Measurements from ENCODE around the gene ASB15. TPM values are rescaled to one million over a fixed set of nuclear protein-coding genes. Genes with fewer than 3 reads are reported as not detected.
A peak's percentile ranks its signal among the peaks of the same experiment; 100 is the strongest.

ASB15 gene
- total and polyA plus RNA-seq, 2 of the 4 experiments (the other 2 are of a cell fraction) = not detected

DNA sequence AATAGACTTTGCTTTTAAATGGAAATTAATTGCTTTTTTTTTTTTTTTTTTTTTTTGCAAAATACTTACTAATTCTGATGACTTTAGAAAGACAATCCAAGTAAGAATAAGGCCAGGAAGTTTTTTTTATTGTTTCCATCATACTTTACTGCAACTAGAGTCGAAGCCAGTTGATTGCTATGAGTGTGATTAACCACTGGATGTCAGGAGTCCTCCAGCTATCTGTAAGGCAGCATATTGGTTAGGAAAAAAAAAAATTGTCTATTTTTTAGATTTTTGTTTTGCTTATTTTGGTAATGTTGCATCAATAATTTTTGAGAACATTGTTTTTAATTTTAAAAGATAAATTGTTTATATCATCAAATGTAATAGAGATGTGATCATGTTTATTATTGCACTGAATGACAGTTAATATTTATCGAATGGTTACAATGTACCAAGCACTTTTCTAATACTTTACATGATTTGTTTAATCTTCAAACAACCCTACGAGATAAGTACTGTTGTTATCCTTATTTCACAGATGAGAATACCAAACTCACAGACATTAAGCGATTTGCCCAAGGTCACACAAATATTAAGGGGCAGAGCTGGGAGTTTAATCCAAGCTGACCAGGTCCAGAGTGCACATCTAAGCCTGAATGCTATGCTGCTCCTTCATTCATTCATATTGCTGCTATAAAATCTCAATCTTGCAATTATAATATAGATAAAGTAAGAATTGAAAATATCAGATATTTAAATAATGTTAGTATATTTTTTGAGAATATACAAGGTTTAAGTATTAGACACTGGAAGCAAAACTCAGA lies 34.1 kb downstream of the ASB15 start:
- WGBS, 2 experiments (ENCODE audit: extremely low coverage in 2 of 2, insufficient read length in 1 of 2) = no CpG with 5 or more reads among the region's 4 CpGs
- CTCF ChIA-PET = interaction anchor here (0.6 to 2.6 kb wide), 9 partner anchors 8 to 240 kb away, joined by 3 to 17 read pairs (median 3); no protein-coding TSS in a partner anchor
- no peak overlapping the region for H2AFZ ChIP-seq (replicated peaks; ENCODE audit: low read length, poor library complexity)
- H3K4ac ChIP-seq (ENCODE audit: low read depth, low read length) = no peak overlapping the region
- no peak overlapping the region for H4K91ac ChIP-seq (ENCODE audit: insufficient read depth, low read depth, low read length)
- no peak overlapping the region for H2BK120ac ChIP-seq (ENCODE audit: low read depth, low read length)
- peaks cover 3% of the 10 kb centered on the region; the same call in 1 of the 2 replicates for H3K9me1 ChIP-seq (ENCODE audit: insufficient read depth, low read length)
- H3K27me3 ChIP-seq (ENCODE audit: control insufficient read depth, insufficient read depth, low read length) = no peaks in the 10 kb centered on the region
- no peak overlapping the region for H3K4me3 ChIP-seq (ENCODE audit: insufficient read depth, low read depth, low read length)
- H3K79me1 ChIP-seq (ENCODE audit: low read depth in 1 of 2, low read length in 2 of 2) = no peaks in the 10 kb centered on the region
- H2AK9ac ChIP-seq (replicated peaks; ENCODE audit: low read depth, low read length, poor library complexity) = no peak overlapping the region
- no peak overlapping the region for H3K4me2 ChIP-seq (ENCODE audit: low read depth, low read length)
- no peaks in the 10 kb centered on the region for H4K20me1 ChIP-seq (ENCODE audit: insufficient read depth, low read length)
- no peak overlapping the region; a peak in 1 of 4 replicates for H4K8ac ChIP-seq (ENCODE audit: low read depth in 2 of 2, low read length in 2 of 2)
- no peak overlapping the region for H3K56ac ChIP-seq (ENCODE audit: extremely low read depth, insufficient read depth, low read length)
- H3K27ac ChIP-seq (ENCODE audit: insufficient read depth, low read length) = no peak overlapping the region
- in situ Hi-C loops (cut with MboI; ENCODE audit: low sequenced_read_pairs) (loop anchor here (25.0 kb wide), 1 partner anchor 227 kb away; no protein-coding TSS in a partner anchor), intact Hi-C loops (cut with micrococcal nuclease) (loop anchor here (1.0 to 10.0 kb wide), 8 partner anchors 47 to 1222 kb away; no protein-coding TSS in a partner anchor), dilution Hi-C loops (cut with HindIII; ENCODE audit: low sequenced_read_pairs, unreplicated experiment) (no loop called here)
- H3K23ac ChIP-seq (ENCODE audit: low read depth, low read length) = no peak overlapping the region
- H2AK5ac ChIP-seq (ENCODE audit: low read depth, low read length) = no peak overlapping the region
- no peaks in the 10 kb centered on the region for H3K36me3 ChIP-seq (ENCODE audit: control insufficient read depth, insufficient read depth, low read length)
- no peak overlapping the region for H4K5ac ChIP-seq (ENCODE audit: low read depth, low read length)
- DNase-seq (peak; percentile 61), ATAC-seq (ENCODE audit: low read depth) (peak; percentile 89)
- no peaks in the 10 kb centered on the region for H3K4me1 ChIP-seq (ENCODE audit: control insufficient read depth, insufficient read depth, low read length)
- no peak overlapping the region for H3K14ac ChIP-seq (replicated peaks; ENCODE audit: low read depth, low read length)
- no peak overlapping the region for H3K18ac ChIP-seq (ENCODE audit: low read depth, low read length)
- H2BK20ac ChIP-seq (ENCODE audit: low read depth, low read length) = no peak overlapping the region
- BruUV-seq (replicated peaks) = no TSS peak
- TF ChIP-seq SMC3 (IDR thresholded peaks at IDR 0.05; ENCODE audit: low read depth, low read length) = peak; percentile 71
- no peak for TF ChIP-seq RCOR1 (IDR thresholded peaks at IDR 0.05; ENCODE audit: insufficient replicate concordance, low read length)
- TF ChIP-seq RAD21 (IDR thresholded peaks at IDR 0.05; ENCODE audit: low read length) = peak; percentile 85
- TF ChIP-seq, protein P1, sequence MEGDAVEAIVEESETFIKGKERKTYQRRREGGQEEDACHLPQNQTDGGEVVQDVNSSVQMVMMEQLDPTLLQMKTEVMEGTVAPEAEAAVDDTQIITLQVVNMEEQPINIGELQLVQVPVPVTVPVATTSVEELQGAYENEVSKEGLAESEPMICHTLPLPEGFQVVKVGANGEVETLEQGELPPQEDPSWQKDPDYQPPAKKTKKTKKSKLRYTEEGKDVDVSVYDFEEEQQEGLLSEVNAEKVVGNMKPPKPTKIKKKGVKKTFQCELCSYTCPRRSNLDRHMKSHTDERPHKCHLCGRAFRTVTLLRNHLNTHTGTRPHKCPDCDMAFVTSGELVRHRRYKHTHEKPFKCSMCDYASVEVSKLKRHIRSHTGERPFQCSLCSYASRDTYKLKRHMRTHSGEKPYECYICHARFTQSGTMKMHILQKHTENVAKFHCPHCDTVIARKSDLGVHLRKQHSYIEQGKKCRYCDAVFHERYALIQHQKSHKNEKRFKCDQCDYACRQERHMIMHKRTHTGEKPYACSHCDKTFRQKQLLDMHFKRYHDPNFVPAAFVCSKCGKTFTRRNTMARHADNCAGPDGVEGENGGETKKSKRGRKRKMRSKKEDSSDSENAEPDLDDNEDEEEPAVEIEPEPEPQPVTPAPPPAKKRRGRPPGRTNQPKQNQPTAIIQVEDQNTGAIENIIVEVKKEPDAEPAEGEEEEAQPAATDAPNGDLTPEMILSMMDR (conservative IDR thresholded peaks at IDR 0.05; ENCODE audit: low read depth, low read length) = peak; percentile 73
- H3K9me3 ChIP-seq (ENCODE audit: control insufficient read depth, insufficient read depth, low read length) = no peaks in the 10 kb centered on the region
- H2BK5ac ChIP-seq (ENCODE audit: low read depth, low read length, poor library complexity, severe bottlenecking) = no peak overlapping the region
- POLR2A ChIA-PET (ENCODE audit: unreplicated experiment) = no interaction called here
- no peak overlapping the region for H3K9ac ChIP-seq (ENCODE audit: low read depth, low read length)
- no peak overlapping the region for H2BK15ac ChIP-seq (ENCODE audit: low read depth, low read length)

Data from IMR-90 (cell line).